Adrenal gland (tissue), 12 donors: ENCODE data around the gene SLC39A2. TPM values are rescaled to one million over a fixed set of nuclear protein-coding genes. Genes with fewer than 3 reads are reported as not detected.

Experiments used
- DNase-seq, 7 donors: peaks; one replicate each; pipeline ENCODE4 v3.0.0-alpha.2; 2019 to 2020
- H3K27ac ChIP-seq, 5 donors: fragments of 200-600 bp; sonication (generic) in 4 of 5; 1 replicate in 3 of 5; 2 replicates in 2 of 5; pipeline versions ENCODE4 v1.5.1 to v1.8.0; 2016 to 2020; ENCODE audit warnings: mild to moderate bottlenecking in 1 of 5
- H3K27me3 ChIP-seq: fragments of 200-600 bp; 2 replicates; pipeline ENCODE4 v1.8.0; 2021
- H3K36me3 ChIP-seq, 2 donors: fragments of 200-600 bp; replicated peaks in 1 of 2; 1 replicate in 1 of 2; 2 replicates in 1 of 2; pipeline versions ENCODE4 v1.5.1 to v1.8.0; 2018 to 2022
- H3K4me1 ChIP-seq, 2 donors: fragments of 200-600 bp; replicated peaks in 1 of 2; 1 replicate in 1 of 2; 2 replicates in 1 of 2; pipeline versions ENCODE4 v1.5.1 to v1.8.0; 2018 to 2021
- H3K4me3 ChIP-seq, 4 donors: fragments of 200-600 bp; sonication (generic) in 3 of 4; one replicate each; pipeline ENCODE4 v1.5.1; 2016 to 2018
- H3K9me3 ChIP-seq, 3 donors: fragments of 200-600 bp; sonication (generic) in 1 of 3; replicated peaks in 1 of 3; 1 replicate in 2 of 3; 2 replicates in 1 of 3; pipeline versions ENCODE4 v1.5.1 to v1.8.0; 2016 to 2021
- POLR2A ChIP-seq, 2 donors: fragments of 450-650 bp; IDR thresholded peaks; one replicate each; pipeline ENCODE4 v1.6.1; 2017; ENCODE audit warnings: antibody characterized with exemption in 2 of 2, mild to moderate bottlenecking in 2 of 2, moderate library complexity in 1 of 2
- WGBS, 4 donors: extraction: QIAGEN DNeasy Blood & Tissue Kit in 2 of 4; methylation state at CpG; one replicate each; pipeline versions ENCODE4 v1.1.5 to v1.1.7; 2013 to 2017; 5-methylcytosine and 5-hydroxymethylcytosine counted together
- intact Hi-C, 2 donors: fragments of 100-400 bp; cut with DNase I; formaldehyde crosslinking; loops; one replicate each; pipeline versions ENCODE4 v1.14.1 to v1.15.0; 2022 to 2023
- polyA plus RNA-seq, 3 donors: library from polyadenylated mRNA; stranded (reverse); fragments of 200-250 nt in 2 of 3; fragments of 350-450 nt in 1 of 3; fragmentation: Illumina TruSeq in 1 of 3; extraction: RNeasy Lipid Tissue Mini Kit (QIAGEN cat#74804) in 1 of 3; gene quantifications; one replicate each; pipeline ENCODE4 v1.2.3, GENCODE V29; 2013 to 2014
- total RNA-seq, 9 donors: library from RNA; depleted of rRNA in 4 of 9; stranded (reverse); fragments of >200 nt in 4 of 9; fragments of 120-200 nt in 1 of 9; fragmentation: NEBNext Ultra II Directional in 1 of 9; extraction: Animal tissue kit (Norgen Biotek cat#: 25700) in 1 of 9; gene quantifications; one replicate each; pipeline versions ENCODE4 v1.1.0 to v1.2.4, GENCODE V29; 2013 to 2023
- TF ChIP-seq, protein P1 (sequence below), 6 experiments: fragments of 450-650 bp in 4 of 6; fragments of 200-600 bp in 2 of 6; sonication (generic) in 1 of 6; IDR thresholded peaks; 1 replicate in 5 of 6; 2 replicates in 1 of 6; pipeline versions ENCODE4 v1.5.1 to v1.8.0; 2016 to 2021; ENCODE audit warnings: antibody characterized with exemption in 6 of 6, mild to moderate bottlenecking in 2 of 6, moderate library complexity in 1 of 6
- donor health status: healthy with polysubstance abuse.
- donor health status: Bipolar disorder and iron deficiency.
- donor health status: DM: yes; HTN: yes; CAD: no.
- donor health status: DM: no; HTN: no; CAD: no.
- donor health status: DM: no; HTN: no; CAD: no.
- donor health status: DM: yes; HTN: yes; CAD: no.

SLC39A2 gene
- total and polyA plus RNA-seq, 12 donors = 0.24 to 0.29 TPM; not detected in 10

DNA sequence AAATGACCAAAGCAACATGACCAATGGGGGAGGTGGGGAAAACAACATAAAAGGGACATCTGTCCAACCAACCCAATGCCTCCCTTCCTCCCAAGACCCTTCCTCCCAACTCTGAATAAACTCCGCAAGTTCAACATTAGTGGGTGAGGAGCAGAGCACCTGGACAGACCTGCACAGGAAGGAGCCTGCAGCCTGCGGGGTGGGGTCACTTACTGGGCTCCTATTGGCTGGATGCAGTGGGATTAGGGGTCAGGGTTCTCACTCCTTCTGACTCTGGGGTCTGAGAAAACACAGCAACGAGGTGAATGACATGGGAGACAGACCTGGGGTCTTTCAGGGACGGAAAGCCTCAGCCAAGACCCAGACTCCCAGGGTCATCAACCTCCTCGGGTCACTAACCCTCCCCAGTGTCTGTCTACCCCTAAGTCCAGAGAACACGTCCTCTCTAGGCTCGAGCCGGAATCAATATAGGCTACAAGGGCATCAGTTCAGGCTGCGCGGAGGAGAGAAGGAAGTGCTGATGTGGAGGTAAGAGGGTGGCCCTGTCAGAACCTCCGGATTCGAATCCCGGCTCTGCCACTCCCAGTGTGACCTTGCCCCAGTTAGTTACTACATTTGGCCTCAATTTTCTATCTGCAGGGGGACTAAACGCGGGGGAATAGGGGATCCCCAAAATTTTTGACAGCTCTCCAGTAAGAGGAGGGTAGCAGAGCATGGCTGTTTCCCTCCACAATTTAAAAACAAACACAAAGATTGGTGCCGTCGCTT lies 24.9 kb downstream of the SLC39A2 start:
- H3K27ac ChIP-seq = peak overlapping the region in 4 of 5 donors; percentile 65 to 93 (median 78)
- H3K27me3 ChIP-seq = no peaks in the 10 kb centered on the region
- WGBS, 4 donors = 5 to 13% (median 10%) methylated on average over 13 to 17 of the region's 17 CpGs
- intact Hi-C loops = loop anchor here in 1 of 2 donors (5.0 kb wide), 1 partner anchor 68 kb away; no protein-coding TSS in a partner anchor
- peaks cover 0 to 30% of the 10 kb centered on the region in 2 donors for H3K36me3 ChIP-seq
- no peaks in the 10 kb centered on the region for H3K9me3 ChIP-seq
- DNase-seq = peak in 1 of 7 donors; percentile 45
- H3K4me1 ChIP-seq = peaks cover 36 to 50% of the 10 kb centered on the region in 2 donors
- TF ChIP-seq POLR2A (IDR thresholded peaks at IDR 0.05) = no peak
- TF ChIP-seq, protein P1, sequence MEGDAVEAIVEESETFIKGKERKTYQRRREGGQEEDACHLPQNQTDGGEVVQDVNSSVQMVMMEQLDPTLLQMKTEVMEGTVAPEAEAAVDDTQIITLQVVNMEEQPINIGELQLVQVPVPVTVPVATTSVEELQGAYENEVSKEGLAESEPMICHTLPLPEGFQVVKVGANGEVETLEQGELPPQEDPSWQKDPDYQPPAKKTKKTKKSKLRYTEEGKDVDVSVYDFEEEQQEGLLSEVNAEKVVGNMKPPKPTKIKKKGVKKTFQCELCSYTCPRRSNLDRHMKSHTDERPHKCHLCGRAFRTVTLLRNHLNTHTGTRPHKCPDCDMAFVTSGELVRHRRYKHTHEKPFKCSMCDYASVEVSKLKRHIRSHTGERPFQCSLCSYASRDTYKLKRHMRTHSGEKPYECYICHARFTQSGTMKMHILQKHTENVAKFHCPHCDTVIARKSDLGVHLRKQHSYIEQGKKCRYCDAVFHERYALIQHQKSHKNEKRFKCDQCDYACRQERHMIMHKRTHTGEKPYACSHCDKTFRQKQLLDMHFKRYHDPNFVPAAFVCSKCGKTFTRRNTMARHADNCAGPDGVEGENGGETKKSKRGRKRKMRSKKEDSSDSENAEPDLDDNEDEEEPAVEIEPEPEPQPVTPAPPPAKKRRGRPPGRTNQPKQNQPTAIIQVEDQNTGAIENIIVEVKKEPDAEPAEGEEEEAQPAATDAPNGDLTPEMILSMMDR (IDR thresholded peaks at IDR 0.05) = no peak
- peak overlapping the region; percentile 64 to 71 (median 65) for H3K4me3 ChIP-seq

DNA sequence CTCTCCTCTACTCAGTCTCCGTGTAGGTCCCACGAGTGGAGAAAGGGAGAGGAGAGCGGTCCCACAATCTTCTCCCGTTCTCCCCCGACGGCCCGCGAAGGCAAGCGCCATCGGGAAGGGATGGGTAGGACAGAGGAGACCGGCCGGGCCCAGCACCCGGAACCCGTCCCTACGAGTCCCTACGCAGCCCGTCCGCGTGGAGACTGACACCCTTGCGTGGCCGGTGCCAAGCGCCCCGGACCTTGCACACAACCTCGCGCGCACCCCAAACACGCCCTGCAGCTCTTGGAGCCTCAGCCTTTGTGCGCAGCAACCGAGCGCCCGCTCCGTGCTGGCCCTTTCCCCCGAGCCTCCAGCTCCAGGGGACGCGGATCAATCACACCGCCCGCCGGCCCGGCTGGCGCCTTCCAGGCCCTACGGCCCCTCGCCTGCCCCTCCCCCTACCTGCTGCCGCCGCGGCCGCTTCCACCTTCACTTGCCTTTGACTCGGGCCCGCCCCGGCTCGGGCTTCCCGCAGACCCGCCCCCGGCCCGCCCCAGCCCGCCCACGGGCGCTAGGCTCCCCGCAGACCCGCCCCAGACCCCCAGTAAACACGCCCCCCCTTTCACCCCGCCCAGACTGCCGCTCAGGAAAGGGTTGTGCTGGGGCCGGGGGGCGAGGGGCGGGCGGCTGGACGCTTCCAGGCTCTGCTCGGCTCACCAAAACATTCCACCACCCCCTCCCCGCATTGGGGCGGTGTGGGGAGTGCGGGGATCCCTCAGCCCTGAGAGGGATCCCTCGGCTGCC lies 25.7 kb downstream of the SLC39A2 start, which contains the start of gene NDRG2:
NDRG2 (minus strand) TSS at position 477 of the 786 bp plus-strand sequence. CDS start 1,746 bp downstream, outside the sequence.
- 0 to 1% (median 0%) methylated on average over 33 to 72 of the region's 72 CpGs for WGBS, 4 donors

DNA sequence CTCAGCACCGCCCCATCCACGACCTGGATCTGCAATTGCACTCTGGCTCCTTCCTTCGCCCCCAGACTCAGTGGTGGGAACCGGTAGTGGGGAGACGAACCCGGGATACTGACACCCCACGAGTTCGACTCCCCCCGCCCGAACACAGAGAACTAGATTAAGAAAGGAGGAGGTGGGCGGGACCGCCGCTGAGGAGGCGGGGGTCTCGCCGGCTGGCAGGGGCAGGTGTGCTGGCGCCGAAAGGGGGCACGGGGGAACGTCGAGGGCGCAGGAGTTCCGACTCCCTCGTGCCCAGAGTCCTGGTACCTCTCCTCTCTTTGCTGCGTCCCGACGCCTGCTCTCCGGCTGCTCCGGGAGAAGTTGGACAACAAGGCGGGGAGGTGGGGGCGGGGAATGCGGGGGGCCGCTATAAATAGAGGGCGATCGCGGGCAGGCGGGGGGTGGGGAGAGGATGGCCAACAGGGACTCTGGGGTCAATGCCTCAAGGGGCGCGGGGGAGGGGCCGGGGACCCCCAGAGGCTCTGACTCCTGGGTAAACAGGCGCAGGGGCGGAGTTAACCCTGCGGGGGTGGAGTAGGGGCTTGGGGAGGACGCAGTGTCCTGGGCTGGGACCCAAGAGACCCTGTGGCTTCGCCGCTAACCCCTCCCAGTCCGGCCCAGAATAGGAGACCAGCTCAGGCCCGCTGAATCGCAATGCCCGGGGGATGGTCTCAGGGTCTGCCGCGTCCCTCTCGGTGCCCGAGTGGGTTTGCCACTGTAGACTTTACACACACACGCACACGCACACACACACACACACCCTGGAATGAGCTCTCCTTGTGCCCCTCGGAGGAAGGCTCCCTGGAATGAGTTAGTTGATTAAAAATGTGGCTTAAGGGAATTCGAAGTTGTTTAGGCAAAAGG lies 26.5 kb downstream of the SLC39A2 start:
- Histone ChIP-seq H3K4me1 (peaks cover 36 to 49% of the 10 kb centered on the region in 2 donors), H3K27me3 (no peaks in the 10 kb centered on the region), H3K36me3 (peaks cover 0 to 14% of the 10 kb centered on the region in 2 donors), H3K9me3 (no peaks in the 10 kb centered on the region), H3K27ac (peak overlapping the region; percentile 43 to 93 (median 68)), H3K4me3 (peak overlapping the region; percentile 33 to 71 (median 50))
- 4 to 13% (median 8%) methylated on average over 15 to 58 of the region's 58 CpGs for WGBS, 4 donors
- no peak for TF ChIP-seq POLR2A (IDR thresholded peaks at IDR 0.05)
- TF ChIP-seq, protein P1 (IDR thresholded peaks at IDR 0.05) = no peak
- peak; percentile 47 to 87 (median 74) for DNase-seq
- intact Hi-C loops = no loop called here

More for the DNA sequence above, 25.7 kb downstream of the SLC39A2 start, which contains the start of gene NDRG2:
- Histone ChIP-seq H3K27ac (peak within 1 kb of the TSS; percentile 43 to 93 (median 68)), H3K4me1 (peaks cover 36 to 50% of the 10 kb centered on the region in 2 donors), H3K4me3 (peak within 1 kb of the TSS; percentile 64 to 71 (median 65)), H3K27me3 (no peaks in the 10 kb centered on the region), H3K9me3 (no peaks in the 10 kb centered on the region), H3K36me3 (peaks cover 0 to 23% of the 10 kb centered on the region in 2 donors)
- peak; percentile 79 to 91 (median 86) for DNase-seq
- intact Hi-C loops = loop anchor here in 1 of 2 donors (5.0 kb wide), 1 partner anchor 68 kb away; no protein-coding TSS in a partner anchor
- TF ChIP-seq, protein P1 (IDR thresholded peaks at IDR 0.05) = no peak
- peak; percentile 37 to 63 for TF ChIP-seq POLR2A (IDR thresholded peaks at IDR 0.05)
